ENCODE results near the gene DCAF10.
"Not testable (repeated sequence)": the region's sequence is repeated elsewhere in the genome, so short reads cannot be mapped to it uniquely, and the experiment has no call there.

DCAF10 gene

DNA sequence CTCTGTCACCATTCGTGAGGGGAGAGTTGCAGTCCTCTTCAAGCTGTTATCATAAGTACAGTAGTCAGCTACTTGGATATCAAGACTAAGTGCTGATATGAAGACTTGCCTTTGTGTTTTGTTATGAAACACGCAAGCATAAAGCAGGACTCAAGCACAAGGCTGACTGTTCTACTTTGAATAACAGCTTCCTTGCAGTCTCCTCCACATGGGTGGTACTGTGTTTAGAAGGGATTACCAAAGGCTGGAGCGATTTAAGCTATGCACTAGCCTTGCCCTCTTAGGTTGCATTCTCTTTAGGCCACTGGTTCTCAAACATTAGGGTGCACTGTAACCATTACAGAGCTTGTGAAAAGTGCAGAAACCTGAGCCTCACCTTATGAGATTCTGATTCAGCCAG, 61.9 kb downstream of the DCAF10 start:
- DNase-seq (ENCODE audit: low spot score): no peak

DNA sequence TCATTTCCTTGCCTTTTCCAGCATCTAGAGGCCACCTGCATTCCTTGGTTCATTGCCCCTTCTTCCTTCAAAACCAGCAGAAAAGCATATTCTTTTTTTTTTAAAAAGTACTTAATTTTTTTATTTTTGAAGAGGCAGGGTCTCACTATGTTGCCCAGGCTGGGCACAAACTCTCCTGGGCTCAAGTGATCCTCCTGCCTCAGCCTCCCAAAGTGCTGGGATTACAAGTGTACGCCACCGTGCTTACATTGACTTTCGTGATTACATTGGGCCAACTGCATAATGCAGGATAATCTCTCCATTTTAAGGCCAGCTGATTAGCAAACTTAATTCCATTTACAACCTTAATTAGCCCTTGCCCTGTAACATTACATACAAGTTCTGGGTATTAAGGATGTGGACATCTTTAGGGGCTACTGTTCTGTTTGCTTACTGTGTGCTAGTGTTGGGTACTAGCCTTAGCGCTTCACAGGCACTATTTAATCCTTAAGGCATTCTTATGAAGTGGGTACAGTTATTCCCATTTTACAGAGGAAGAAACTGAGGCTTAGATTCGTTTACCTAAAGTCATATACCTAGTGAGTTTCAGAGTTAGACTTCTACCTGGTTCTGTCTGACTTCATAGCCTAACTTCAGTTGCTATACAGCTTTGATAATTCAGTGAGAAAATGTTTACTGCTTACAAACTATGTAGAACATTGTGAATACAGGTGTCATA, 69.6 kb downstream of the DCAF10 start:
- no peak for DNase-seq (ENCODE audit: low spot score)

DNA sequence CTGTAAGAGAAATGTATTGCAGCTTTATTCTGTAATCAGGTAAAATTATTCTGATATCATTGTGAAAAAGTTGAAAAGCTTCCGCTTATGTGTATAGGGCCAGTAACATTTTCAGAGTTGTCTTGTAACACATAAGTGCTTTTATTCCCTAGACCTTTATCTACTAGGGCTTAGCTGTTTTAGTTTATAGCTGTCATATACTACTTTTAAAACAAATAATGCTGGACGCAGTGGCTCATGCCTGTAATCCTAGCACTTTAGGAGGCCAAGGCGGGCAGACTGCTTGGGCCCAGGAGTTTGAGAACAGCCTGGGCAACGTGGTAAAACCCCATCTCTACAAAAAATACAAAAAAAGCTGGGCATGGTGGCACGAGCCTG, 70.2 kb downstream of the DCAF10 start:
- DNase-seq (ENCODE audit: low spot score): no peak

DNA sequence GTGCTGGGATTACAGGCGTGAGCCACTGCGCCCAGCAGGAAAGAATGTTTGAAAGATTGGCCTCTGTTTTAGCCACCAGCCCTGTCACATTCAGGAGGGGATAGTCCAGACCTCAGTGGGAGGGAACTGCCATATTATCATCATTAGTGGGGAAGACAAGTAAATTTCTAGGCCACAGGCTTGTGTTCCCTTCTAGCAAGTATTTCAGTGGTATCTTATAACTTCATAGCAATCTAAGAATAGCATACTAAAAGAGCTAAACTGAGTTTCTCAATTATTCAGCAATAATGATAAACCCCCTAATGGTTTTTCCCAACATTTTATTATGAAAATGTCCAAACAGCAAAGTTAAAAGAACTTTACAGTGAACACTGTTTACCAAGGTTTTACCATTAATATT, 73.4 kb downstream of the DCAF10 start:
- DNase-seq (ENCODE audit: low spot score): no peak

DNA sequence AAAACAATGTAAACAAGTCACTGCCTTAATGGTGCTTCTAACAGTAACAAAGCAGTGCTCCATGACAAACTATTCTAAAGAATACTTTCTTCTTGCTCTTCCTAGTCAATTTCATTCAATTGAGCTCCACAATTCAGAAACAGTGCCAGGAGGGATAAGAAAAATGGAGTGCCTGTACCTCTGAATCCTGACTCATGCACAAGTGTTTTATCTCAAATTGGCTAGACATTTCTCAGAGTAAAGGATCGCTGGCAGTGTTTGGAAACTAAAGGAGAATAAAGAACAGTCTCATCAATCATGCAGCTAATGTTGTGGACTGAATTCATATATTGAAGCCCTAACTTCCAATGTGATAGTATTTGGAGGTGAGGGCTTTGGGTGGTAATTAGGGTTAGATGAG, 75.8 kb downstream of the DCAF10 start:
- no peak for DNase-seq (ENCODE audit: low spot score)

DNA sequence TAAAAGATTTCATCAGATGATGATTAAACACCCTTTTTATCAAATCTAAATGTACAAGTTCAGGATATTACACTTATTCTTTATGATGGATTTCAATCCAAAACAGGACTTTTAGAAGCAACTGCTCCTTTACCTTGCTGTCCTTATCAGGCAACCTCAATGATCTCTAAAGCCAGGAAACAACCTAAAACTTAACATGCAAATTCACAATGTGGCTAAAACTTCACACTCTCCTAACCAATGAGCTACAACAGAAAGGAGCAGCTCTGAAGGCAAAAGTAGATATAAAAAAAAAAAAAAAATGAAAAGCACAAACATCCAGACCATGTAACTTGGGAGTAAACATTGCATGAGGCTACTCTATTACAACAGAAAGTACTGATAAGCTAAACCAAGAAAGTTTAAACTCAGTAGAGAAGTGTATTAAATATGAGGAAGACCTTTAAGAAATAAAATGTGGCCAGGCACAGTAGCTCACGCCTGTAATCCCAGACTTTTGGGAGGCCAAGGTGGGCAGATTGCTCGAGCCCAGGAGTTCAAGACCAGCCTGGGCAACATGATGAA, 80.4 kb downstream of the DCAF10 start:
- DNase-seq (ENCODE audit: low spot score): no peak

DNA sequence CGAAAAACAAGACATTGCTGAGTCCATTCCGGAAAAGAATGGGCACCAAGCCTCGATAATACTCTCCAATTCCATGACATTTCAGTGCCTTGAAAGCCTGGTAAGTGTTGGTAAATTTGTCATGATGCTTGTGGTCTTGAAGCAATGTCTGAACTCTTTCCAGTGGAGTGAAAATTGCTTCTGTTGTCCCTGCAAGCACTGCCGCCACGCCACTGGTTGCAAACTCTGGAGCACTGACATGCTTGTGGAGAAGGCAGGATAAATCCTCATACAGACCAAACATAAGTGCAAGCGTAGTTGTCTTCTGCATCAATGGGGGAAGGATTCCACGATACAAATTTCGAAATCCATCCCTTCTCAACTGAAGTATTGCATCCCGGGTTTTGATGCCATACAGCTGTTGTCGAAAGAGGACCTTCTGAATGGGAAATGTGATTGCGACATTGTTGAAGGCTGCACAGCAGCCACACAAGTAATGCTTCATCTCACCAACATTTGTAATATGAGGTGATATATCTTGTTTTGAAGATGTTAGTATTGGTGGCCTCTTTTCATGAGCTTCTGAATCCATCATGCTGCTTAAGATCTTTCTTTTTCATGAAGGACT, 87.5 kb downstream of the DCAF10 start:
- DNase-seq (ENCODE audit: low spot score): not testable (repeated sequence)

DNA sequence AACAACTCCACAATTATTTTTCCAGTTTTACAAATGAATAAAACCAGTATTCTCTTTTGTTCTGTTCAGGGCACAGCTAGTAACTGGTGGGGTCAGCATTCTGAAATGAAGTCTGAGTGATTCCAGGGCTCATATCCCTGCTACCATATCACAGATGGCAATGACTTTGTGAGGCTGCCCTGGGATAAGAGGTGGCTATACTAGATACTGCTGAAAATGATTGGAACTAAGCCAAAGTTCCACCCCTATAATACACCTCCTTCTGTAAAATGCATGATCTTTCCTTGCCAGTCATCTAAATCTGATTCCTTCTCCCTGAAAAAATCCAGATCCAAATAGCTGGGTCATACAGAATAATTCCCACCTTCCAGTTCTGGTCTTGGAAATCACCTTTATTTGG, 88.9 kb downstream of the DCAF10 start:
- no peak for DNase-seq (ENCODE audit: low spot score)

DNA sequence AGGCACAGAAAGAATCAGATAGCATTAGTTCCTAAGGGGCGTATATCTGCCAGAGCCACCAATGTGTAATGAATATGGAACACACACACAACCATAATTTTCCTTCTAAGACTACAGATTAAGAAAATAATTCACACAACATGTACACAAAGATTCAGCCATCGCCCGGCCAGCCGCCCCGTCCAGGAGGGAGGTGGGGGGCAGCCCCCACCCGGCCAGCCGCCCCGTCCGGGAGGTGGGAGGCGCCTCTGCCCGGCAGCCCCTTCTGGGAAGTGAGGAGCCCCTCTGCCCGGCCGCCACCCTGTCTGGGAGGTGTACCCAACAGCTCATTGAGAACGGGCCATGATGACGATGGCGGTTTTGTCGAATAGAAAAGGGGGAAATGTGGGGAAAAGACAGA, 90.4 kb downstream of the DCAF10 start:
- DNase-seq (ENCODE audit: low spot score): not testable (repeated sequence)

DNA sequence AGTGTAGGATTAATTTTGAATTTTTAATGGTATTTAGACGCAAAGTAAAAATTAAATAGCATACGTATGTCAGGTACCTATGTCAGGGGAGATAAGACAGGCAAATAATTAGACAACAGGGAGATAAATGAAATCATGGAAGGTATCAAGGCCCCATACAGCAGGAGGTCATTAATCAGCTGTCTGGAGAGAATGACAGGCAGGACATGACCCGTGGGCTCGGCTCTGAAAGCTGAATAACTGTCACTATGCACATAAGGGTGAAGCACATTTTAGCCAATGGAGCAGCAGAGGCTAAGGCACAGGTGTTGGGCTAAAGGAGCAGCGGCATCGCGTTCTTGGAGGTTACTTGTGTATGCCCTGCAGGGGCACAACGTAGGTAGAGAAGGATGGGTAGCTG, 91.5 kb downstream of the DCAF10 start:
- DNase-seq (ENCODE audit: low spot score): no peak

DNA sequence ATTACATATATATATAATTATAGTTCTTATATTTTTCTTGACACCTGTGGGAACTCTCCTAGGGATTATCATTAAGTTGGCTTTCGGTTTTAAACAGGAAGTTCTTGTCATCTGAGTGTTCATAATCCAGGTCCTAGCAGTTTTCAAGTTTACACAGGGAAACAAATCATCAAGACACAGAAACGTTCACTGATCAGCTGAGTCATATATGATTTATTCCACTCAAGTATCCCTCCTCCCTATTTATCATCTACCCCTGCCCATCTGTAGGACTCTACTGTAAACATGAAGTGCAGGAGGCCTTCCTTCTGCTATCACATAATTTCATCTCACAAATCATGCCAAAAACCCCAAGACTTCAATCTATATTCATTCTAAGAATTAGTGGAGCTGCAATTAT, 97.1 kb downstream of the DCAF10 start:
- no peak for DNase-seq (ENCODE audit: low spot score)

DNA sequence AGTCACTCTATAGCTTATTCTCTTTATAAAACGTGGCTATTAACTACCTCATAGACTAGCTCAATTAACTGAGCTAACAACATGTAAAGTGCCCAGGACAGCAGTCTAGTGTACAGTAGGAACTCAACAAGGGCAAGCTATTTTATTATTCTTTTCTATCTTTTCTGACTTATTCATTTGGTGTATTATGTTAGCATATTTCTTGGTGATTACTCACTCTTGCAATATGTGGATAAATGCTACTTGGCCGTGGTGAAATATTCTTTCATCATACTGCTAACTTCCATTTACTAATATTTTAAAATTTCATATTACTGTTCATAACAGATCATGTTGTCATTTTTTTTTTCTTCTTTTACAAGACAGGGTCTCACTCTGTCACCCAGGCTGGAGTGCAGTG, 98.4 kb downstream of the DCAF10 start:
- peak; percentile 26 for DNase-seq (ENCODE audit: low spot score)

DNA sequence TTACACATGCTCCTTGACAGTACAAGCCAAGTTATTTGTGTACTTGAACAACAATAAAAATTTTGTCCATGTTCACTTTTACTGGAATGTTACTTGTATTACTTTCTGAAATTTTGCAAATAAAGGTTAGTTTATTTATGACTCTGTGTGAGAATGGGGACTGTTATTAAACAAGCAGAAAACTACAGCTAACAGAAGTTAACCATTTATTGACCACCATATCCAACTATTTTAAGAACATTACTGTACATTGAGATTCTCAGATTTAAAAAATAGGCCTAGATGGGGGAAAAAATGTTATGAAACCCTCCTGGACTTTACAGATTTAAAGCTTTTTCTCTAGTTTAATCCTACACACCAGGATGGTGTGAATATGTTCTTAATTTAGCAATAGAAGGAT, 101.5 kb downstream of the DCAF10 start:
- DNase-seq (ENCODE audit: low spot score): no peak

DNA sequence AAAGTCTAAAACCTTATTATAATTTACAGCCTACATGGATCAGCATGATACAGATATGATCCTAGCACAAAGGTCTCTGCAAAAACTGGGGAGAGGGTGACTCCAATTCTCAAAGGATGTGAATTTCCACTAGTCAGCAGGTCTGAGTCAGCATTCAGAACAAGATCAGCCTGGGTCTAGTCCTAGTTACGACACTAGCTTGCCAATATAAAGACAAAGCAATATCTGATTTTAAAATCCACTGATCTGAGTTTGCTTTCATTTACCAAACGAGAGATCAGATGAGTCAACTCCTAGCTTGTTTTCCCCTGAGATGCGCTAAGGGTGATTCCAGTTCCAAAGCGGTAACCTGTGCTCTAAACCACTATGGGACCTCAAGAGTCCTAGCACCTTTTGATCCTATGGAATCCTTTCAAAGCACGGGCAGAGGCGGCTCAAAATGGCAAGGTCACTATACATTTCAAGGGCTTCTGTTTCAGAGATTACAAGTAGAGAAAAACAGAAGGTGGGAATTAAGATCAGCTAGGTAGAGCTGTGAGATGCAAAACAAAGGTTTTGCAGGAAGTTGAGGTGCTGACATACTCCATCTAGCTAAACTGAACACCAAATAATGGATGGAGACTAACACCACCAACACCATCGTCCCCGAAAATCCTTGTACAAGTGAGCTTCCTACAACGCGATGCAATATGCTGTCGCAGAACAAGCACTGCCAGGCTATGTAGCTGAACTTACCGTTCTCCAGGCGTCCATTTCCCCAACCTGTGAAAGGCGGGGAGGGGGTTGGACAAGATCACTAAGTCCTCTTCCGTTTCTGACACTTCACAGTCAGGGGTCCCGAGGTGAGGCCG, 102.4 kb downstream of the DCAF10 start:
- peak; percentile 38 for DNase-seq (ENCODE audit: low spot score)

DNA sequence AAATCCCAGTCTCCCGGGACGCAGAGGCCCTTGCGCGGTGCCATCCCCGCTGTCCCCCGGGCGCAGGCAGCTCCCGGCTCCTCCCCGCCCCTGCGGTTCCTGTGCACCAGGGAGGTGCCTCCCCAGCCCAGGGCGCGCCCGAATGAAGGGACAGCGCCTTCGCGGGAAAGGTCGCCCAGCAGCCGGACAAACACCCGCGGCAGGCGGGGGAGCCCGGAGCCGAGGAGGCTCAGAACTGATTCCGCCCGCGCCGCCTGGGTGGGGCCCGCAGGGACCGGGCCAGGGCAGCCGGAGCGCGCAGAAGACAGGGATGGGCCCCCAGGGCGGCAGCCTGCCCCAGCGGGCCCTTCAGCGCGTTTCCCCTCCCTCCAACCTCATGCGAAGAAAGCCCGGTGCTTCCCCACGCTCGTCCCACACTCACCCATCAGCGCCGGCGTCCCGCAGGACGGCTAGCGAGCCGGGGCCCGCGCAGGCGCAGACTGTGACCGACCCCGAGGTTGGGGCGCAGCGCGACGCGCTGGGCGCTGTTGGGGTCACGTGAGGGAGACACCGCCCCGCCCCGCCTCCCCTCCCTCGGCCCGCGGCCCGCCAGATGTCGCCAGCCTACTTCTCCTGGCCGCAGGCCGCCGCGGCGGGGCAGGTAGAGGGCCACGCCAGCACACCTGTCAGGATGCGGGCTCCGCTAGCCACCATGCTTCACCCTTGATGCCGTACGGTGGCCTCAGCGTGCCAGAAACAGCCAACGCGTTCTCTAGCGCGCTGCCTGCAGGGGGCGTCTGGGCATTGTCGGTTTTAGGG, 103.2 kb downstream of the DCAF10 start, which contains the start of gene SLC25A51:
Gene SLC25A51 (minus strand): TSS at position 481 of the 798 bp plus-strand sequence. CDS start 15,577 bp downstream, outside the sequence.
- DNase-seq (ENCODE audit: low spot score): peak; percentile 95

DNA sequence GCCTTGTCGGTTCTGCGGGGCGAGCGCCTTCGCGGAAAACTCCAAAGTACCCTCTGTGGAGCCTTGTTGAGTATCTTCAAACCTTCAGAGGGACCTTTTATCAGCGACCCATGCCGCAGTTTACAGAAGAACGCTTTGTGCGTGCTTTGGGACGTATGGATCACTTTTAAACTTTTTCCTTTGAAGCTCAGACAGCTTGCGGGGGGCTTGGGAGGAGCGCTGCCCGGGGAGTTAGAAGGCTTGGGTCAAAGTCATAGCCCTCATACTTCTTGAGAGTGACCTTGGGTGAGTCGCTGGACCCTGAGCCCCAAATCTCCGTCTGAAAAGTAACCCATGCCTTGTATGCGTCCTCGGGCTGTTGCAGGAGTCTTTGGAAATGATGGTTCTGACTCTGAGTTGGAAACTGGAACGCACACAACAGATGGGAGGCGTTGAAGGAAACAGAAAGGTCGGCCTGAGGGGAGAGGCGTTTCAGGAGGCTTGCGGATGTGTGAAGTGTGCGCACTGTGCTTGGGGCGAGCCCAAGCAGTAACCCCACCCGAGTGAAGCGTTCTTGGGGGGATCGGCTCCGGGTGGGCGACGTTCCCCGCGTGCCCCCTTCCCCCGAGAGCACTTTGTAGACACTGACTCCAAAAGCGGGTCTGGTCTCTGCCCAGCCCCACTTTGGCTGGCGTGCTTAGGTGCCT, 104.0 kb downstream of the DCAF10 start:
- DNase-seq (ENCODE audit: low spot score): peak; percentile 37

DNA sequence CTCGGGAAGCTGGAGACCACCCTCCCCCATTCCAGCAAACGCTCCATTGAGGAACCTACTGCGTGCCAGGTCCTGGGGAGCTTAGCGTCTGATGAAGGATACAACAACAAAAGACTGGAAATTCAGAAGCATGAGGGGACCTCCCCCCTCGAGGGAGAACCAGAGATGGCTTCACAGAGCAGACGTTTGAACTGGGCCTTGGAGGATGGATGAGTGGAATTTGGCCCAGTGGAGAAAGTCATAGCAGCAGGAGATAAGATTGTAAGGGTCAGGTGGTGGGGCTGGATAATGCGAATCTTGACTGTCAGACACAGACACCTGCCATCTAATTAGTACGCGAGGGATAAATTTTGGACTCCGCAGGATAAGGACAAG, 104.5 kb downstream of the DCAF10 start:
- no peak for DNase-seq (ENCODE audit: low spot score)

DNA sequence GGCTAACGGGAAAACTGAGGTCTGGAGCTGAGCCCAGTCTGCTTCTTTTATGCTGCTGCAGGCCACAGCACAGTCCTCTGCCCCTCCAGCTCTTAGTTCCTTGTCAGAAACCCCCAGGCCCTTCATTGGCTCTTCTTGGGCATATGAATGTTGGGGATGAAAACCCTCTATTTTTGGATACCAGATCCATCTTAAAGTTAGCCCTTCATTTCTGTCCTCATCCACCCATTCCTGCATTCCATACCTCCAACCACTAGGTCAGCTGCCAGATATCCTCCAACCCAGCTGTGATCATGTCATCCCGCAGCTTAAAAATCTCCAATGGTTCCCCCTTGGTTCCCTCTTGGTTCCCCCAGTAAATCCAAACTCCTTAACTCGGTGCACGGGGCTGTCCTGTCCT, 105.2 kb downstream of the DCAF10 start:
- no peak for DNase-seq (ENCODE audit: low spot score)

DNA sequence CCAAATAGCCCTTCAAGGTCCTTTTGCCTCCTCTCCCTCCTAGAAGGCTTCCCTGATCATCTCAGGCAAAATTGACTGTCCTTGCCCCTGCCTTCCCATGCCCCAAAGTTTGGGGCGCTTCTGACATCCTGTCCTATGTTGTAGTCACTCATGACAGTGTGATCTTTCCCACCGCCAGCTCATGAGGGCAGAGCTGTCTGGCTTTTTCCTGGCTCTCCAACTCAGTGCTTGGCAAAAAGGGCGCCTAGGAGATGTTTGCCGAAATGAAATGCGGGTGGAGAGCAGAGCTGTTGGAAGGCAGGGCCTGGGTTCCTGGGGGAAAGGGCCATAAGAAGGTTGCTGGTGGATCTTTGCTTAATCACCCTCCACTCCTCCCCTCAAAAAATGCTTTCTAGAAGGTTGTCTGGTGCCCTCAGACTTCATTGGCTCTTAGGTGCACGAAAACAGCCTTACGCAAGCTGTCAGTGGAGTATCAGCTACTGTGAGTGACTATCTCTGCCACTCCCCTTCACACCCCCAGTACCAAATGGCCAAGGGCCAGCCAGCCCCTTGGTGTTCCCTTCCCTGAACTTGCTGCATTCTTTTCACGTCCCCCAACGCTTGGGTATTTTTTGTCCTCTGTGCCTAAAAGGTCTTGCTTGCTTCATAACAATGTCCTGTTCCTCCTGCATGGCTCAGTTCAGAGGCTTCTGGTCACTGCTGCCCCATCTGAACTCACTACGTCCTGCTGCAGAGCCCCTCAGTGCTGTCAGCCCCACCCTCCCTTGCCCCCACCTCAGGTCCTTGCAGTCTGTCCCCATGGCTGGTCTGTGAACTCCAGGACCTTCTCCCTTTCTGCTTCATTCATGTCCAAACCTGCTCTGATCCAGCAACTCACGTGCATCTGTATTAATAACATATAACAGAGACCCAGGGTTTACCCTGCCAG, 106.0 kb downstream of the DCAF10 start:
- DNase-seq (ENCODE audit: low spot score): no peak

DNA sequence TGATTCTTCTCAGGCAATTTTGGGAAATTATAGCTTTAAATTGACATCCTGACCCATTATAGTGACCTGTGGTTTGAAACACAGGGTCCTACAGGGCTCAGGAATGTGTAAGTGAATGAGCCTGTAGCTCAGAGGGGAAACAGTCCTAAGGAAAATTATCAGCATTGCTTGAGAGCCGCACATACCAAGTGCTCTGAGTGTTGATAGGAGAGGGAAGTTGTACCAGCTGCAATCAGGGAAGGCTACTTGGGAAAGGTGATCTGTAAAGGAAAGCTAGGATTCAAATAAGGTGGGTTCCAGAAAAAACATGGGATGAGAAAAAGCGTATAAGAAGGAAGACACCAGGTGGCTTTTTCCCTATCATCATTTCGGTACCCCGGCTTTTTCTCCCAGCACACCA, 107.7 kb downstream of the DCAF10 start:
- no peak for DNase-seq (ENCODE audit: low spot score)
